Activated naive CD4-positive, alpha-beta T cell treated with Interleukin-2 at 50 U/mL for 16 hours (primary cell): Measurements from ENCODE around the gene SIX5.

Source experiments
- DNase-seq: peaks from one replicate; pipeline ENCODE4 v3.0.0-alpha.2; 2020

SIX5 gene

GRCh38 chr19:45792470-45793177, 23.6 kb upstream of the SIX5 start, which contains the start of gene DMWD:
TSS of gene DMWD (minus strand) at chr19:45792845. CDS start at chr19:45792756, 89 bp downstream.
- peak; percentile 100 for DNase-seq

- DNase-seq = peak; percentile 30
Measured at GRCh38 chr19:45791744-45792469, 22.9 kb upstream of the SIX5 start.

GRCh38 chr19:45790942-45791341, 21.9 kb upstream of the SIX5 start:
- peak; percentile 33 for DNase-seq

GRCh38 chr19:45789035-45789786, 20.2 kb upstream of the SIX5 start:
- no peak for DNase-seq

DNA sequence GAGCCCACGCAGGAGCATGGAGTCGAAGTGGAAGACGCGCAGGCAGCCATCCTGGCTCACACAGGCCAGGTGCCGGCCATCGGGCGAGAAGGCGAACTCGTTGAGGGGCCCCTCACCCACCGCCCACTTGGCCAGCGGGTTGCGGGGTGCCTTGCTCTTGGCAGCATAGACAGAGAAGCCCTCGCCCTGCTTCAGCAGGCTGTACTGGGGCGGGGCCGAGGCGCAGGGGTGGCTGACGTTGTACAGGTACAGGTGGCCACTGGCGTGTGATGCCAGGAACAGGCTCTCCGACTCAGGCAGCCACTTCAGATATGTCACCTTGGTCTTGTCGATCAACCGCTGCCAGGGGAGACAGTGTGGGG, 17.5 kb upstream of the SIX5 start:
- DNase-seq = no peak

GRCh38 chr19:45785781-45786532, 16.9 kb upstream of the SIX5 start:
- no peak for DNase-seq

GRCh38 chr19:45785097-45785496, 16.0 kb upstream of the SIX5 start:
- DNase-seq = no peak

DNA sequence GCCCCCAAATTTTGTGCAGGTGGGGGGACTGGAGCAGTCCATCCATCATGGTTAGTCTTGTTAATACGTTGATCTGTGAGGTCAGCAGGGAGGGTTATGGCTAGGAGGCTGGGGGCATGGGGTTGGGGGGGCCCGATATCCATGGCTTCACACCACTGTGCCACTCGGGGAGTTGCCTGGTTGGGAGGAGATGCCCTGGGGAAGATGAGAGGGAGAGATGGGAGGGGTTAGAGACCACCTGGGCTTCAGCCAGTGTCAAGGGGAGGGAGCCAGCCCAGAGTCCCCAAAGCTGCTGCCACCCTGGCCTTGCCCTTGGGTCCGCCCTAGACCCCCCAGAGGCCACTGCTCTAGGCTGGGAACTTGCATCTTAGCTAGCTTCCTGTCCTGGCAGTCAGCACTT, 15.0 kb upstream of the SIX5 start:
- no peak for DNase-seq

GRCh38 chr19:45782820-45783785, 14.1 kb upstream of the SIX5 start:
- no peak for DNase-seq

DNA sequence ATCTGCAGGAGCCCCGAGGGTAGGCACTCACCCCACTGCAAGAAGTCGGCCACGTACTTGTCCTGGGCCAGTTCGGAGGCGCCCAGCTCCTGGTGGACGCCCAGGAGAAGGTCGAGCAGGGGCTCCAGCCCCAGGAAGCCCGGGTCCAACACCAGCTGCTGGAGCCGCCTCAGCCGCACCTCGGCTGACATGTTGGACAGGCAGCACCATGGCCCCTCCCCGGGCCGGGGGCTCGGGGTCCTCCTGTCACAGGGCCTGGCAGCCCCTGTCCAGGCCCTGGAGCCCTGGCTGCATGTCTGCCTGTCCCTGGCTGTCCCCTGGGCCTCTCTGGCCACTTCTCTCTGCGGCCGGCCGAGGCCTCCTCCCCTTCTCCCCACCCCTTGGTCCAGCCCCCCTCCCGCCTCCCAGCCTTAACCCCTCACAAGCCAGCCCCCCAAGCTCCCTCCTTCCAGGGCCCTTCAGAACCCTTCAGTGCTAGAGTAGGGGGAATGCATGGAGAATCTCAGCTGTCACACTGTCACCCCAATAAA, 13.2 kb upstream of the SIX5 start, which contains the start of gene DMPK:
DMPK (minus strand) TSS at position 329 of the 530 bp plus-strand sequence; CDS start at position 191, 138 bp downstream.
- DNase-seq = no peak

GRCh38 chr19:45781214-45782161, 12.4 kb upstream of the SIX5 start:
- no peak for DNase-seq

GRCh38 chr19:45780448-45781213, 11.6 kb upstream of the SIX5 start:
- no peak for DNase-seq

- DNase-seq = no peak
Measured at GRCh38 chr19:45780146-45780447, 11.0 kb upstream of the SIX5 start.

DNA sequence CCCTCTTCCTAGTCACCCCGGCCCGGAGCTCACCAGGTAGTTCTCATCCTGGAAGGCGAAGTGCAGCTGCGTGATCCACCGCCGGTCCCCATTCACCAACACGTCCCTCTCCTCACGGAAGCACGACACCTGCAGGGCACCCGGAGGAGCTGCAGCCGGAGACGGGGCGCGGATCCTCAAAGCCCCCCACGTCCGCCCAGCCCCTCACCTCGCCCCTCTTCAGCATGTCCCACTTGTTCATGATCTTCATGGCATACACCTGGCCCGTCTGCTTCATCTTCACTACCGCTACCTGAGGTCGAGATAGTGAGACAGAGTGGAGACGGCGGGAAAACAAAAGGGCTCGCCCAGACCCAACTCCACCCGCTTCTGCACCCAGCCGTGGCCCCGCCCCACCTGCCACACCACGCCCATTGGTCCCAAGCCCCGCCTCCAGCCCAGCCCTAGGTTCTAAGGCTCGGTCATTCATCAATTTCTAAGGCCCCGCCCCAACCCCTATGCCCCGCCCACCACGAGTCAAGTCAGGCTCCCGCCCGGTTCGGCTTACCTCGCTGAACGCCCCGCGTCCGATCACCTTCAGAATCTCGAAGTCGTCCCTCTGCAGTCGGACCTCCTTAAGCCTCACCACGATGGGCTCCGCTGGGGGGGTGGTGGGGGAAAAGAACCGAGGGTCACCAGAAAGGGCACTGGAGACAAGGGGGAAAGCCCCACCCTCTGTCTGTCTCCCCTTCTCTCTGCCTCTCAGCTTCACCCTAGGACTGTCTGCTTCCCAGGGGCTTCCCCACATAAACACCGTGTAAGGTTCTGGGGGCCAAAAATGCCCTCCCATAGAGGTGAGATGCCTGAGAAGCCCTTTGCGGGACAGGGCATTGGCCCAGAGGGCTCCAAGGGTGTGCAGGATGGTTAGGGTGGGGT, 10.4 kb upstream of the SIX5 start:
- DNase-seq = peak; percentile 87

DNA sequence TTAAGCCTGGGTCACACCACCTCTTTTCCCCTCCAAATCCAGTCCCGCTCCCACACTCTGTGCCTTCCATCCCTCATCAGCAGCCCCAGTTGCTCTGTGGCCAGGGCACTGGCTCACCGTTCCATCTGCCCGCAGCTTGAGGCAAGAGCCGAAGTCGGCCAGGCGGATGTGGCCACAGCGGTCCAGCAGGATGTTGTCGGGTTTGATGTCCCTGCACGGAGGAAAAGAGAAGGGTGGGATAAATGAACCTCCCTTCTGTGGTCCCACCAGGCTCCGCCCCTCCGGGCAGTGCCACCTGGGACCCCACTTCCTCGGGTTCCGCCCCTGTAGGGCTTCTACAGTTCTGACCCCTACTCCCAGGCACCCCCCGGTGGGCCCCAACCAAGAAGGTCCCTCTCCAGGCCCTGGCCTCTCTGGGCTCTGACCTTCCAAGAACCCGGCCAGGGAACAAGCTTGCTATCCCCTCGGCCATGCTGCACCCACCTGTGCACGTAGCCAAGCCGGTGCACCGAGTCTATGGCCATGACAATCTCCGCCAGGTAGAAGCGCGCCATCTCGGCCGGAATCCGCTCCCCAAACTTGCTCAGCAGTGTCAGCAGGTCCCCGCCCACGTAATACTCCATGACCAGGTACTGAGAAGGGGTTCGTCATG, 9.1 kb upstream of the SIX5 start:
- no peak for DNase-seq

DNA sequence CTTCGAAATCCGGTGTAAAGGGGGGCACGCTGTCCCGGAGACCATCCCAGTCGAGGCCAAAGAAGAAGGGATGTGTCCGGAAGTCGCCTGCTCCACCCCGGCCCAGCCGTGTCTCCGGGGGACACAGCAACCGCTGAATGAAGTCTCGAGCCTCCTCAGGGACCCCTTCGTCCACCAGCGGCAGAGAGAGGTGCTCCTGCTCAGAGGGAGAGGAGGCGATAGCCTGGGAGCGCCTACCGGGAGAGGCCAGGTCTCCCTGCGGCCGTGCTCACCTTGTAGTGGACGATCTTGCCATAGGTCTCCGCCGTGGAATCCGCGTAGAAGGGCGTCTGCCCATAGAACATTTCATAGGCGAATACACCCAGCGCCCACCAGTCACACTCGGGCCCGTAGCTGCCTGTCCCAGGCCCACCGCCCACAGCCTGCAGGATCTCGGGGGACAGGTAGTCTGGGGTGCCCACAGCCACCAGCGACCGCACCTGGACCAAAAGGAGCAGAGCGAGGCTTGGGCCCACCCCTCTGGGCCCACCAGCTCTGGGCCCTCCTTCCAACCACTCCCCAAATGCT, 8.4 kb upstream of the SIX5 start:
- DNase-seq = no peak

DNA sequence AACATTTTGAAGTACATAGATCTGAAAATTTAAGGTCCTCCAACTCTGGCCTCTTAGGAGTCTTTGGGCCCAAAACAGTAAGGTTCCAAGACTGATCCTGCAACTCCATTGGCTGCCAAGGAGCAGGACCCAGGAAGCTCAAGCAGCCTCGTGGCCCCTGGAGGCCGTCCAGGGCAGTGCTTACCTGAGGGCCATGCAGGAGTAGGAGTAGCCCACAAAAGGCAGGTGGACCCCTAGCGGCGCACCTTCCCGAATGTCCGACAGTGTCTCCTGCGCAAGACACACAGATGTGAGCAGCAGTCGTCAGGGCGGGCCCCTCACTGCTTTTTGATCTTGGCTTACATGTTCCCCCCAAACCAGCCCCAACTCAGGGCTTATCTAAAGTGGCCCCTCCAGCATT, 5.7 kb upstream of the SIX5 start:
- no peak for DNase-seq

- DNase-seq = no peak
Measured at GRCh38 chr19:45773384-45773783, 4.3 kb upstream of the SIX5 start.
